ENCODE results near the gene PPP2R2B.

DNA sequence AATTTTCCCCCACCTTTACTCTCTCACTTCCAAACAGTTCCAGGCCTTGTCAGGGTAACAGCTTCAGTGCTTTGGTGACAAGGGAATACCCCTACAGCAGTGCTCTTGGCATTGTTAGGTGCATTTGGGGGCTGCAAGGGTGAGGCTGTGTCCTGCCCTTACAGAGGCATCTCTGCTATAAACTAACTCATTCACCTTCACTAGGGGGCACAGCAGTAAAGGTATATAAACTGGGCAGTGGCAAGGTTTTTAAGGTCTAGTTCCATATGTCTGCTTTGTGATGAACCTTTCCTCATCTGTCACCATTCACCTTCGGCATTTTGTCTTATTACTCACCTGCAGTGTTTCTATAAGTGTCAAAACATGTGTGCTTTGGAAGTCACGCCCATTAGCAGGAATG is 283.5 kb downstream of the PPP2R2B start:
- TF ChIP-seq EP300 (IDR thresholded peaks at IDR 0.05; ENCODE audit: low read depth) (no peak), POLR2AphosphoS5 (IDR thresholded peaks at IDR 0.05) (no peak)
- TF ChIP-seq, protein P1, sequence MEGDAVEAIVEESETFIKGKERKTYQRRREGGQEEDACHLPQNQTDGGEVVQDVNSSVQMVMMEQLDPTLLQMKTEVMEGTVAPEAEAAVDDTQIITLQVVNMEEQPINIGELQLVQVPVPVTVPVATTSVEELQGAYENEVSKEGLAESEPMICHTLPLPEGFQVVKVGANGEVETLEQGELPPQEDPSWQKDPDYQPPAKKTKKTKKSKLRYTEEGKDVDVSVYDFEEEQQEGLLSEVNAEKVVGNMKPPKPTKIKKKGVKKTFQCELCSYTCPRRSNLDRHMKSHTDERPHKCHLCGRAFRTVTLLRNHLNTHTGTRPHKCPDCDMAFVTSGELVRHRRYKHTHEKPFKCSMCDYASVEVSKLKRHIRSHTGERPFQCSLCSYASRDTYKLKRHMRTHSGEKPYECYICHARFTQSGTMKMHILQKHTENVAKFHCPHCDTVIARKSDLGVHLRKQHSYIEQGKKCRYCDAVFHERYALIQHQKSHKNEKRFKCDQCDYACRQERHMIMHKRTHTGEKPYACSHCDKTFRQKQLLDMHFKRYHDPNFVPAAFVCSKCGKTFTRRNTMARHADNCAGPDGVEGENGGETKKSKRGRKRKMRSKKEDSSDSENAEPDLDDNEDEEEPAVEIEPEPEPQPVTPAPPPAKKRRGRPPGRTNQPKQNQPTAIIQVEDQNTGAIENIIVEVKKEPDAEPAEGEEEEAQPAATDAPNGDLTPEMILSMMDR (IDR thresholded peaks at IDR 0.05) = no peak

Measured in transverse colon (tissue), 4 donors.